AG04449 (cell line): Measurements from ENCODE around the gene TCHHL1.

Experiments
- CTCF ChIA-PET: fragments of 350-600 bp; formaldehyde crosslinking; extraction: SDS; loops from one replicate; lab custom pipeline; 2021; ENCODE audit warnings: antibody characterized with exemption; lab: Yijun Ruan, JAX
- POLR2A ChIA-PET: fragments of 400-600, 350-600 bp; formaldehyde crosslinking; extraction: SDS; loops from one replicate; lab custom pipeline; 2020; ENCODE audit warnings: antibody characterized with exemption, inconsistent platforms; lab: Yijun Ruan, JAX
- DNase-seq: peaks from one replicate; pipeline ENCODE4 v3.0.0-alpha.2; 2010; ENCODE audit warnings: low read depth, low spot score
- H3K4me3 ChIP-seq: 2 replicates; pipeline ENCODE4 v1.5.1; 2011; ENCODE audit warnings: low read depth, mild to moderate bottlenecking, control low read depth, low read length
- TF ChIP-seq, protein P1 (sequence below): IDR thresholded peaks from one replicate; pipeline ENCODE4 v1.5.1; 2011; ENCODE audit warnings: mild to moderate bottlenecking, moderate library complexity, low read length, control low read depth, inconsistent platforms; ENCODE audit not compliant: insufficient read depth; ENCODE audit errors: missing control alignments

The TCHHL1 gene

DNA sequence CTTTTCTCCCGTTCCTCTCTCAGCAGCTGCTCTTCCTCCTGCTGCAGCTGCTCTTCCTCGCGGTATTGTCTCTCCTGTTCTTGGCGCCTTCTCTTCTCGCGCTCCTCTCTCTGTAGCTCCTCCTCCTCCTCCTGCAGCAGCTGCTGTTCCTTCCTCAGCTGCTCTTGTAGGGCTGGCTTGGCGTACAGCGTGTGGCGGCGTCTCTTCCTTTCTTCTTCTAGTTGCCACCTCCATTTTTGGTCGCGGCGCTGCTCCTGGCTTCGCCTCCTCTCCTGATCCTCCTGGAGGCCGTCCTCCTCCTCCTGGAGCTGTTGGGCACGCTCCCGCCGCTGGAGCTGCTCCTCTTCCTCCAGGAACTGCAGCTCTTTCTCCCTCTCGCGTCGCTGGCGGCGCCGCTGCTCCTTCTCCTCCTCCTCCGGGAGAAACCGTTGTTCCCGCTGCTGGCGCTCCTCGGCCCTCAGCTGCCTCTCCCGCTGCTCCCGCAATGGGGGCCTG, 21.5 kb upstream of the TCHHL1 start:
- TF ChIP-seq, protein P1, sequence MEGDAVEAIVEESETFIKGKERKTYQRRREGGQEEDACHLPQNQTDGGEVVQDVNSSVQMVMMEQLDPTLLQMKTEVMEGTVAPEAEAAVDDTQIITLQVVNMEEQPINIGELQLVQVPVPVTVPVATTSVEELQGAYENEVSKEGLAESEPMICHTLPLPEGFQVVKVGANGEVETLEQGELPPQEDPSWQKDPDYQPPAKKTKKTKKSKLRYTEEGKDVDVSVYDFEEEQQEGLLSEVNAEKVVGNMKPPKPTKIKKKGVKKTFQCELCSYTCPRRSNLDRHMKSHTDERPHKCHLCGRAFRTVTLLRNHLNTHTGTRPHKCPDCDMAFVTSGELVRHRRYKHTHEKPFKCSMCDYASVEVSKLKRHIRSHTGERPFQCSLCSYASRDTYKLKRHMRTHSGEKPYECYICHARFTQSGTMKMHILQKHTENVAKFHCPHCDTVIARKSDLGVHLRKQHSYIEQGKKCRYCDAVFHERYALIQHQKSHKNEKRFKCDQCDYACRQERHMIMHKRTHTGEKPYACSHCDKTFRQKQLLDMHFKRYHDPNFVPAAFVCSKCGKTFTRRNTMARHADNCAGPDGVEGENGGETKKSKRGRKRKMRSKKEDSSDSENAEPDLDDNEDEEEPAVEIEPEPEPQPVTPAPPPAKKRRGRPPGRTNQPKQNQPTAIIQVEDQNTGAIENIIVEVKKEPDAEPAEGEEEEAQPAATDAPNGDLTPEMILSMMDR = no peak
- CTCF ChIA-PET = interaction anchor here (1.1 to 4.1 kb wide), 10 partner anchors 28 to 348 kb away, joined by 3 to 18 read pairs (median 3); no protein-coding TSS in a partner anchor
- peak overlapping the region; percentile 52 for H3K4me3 ChIP-seq
- POLR2A ChIA-PET = interaction anchor here (0.7 to 1.2 kb wide), 2 partner anchors 8 to 74 kb away, joined by 3 to 4 read pairs; partner anchors contain the start of gene S100A11
- no peak for DNase-seq

DNA sequence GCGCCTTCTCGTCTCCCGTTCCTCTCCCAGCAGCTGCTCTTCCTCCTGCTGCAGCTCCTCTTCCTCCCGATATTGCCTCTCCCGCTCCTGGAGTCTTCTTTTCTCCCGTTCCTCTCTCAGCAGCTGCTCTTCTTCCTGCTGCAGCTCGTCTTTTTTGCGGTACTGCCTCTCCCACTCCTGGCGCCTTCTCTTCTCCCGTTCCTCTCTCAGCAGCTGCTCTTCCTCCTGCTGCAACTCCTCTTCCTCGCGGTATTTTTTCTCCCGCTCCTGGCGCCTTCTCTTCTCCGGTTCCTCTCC, 21.1 kb upstream of the TCHHL1 start:
- ChIA-PET CTCF (interaction anchor here (1.1 to 4.1 kb wide), 9 partner anchors 28 to 349 kb away, joined by 3 to 18 read pairs (median 3); no protein-coding TSS in a partner anchor), POLR2A (interaction anchor here (1.2 kb wide), 1 partner anchor 73 kb away, joined by 4 read pairs; the partner anchor contains the start of gene S100A11)
- TF ChIP-seq, protein P1 = no peak
- no peak for DNase-seq
- peak overlapping the region; percentile 52 for H3K4me3 ChIP-seq

DNA sequence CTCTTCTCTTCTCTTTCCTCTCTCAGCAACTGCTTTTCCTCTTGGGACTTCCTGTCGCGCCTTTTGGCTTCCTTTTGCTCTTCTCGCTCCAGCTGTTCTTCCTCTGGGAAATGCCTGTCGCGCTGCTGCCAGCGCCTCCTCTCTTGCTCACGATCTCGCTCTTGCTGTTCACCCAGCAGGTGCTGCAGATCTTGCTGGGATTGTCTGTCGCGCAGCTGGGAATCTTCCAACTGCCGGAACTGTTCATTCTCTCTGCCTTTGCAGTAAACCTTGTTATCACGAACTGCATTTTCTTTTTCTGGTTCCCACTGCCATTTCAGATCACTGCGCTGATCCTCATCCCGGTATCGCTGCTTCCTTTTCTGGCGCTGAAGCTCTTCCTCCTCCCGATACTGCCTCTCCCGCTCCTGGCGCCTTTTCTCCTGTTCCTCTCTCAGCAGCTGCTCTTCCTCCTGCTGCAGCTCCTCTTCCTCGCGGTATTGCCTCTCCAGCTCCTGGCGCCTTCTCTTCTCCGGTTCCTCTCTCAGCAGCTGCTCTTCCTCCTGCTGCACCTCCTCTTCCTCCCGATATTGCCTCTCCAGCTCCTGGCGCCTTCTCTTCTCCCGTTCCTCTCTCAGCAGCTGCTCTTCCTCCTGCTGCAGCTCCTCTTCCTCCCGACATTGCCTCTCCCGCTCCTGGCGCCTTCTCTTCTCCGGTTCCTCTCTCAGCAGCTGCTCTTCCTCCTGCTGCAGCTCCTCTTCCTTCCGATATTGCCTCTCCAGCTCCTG, 20.6 kb upstream of the TCHHL1 start:
- TF ChIP-seq, protein P1 = no peak
- ChIA-PET CTCF (interaction anchor here (1.1 to 4.1 kb wide), 9 partner anchors 29 to 349 kb away, joined by 3 to 18 read pairs (median 3); no protein-coding TSS in a partner anchor), POLR2A (interaction anchor here (1.2 kb wide), 1 partner anchor 73 kb away, joined by 4 read pairs; the partner anchor contains the start of gene S100A11)
- DNase-seq = no peak
- peak overlapping the region; percentile 52 for H3K4me3 ChIP-seq

DNA sequence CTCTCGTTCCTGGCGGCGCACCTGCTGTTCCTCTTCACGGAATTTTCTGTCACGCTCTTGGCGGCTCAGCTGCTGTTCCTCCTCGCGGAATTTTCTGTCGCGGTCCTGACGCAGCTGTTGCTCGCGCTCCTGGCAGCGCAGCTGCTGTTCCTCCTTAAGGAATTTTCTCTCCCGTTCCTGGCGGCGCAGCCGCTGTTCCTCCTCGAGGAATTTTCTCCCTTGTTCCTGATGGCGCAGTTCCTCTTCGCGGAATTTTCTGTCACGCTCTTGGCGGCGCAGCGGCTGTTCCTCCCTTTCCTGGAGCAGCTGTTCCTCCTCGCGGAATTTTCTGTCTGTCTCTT, 20.0 kb upstream of the TCHHL1 start:
- no peak for DNase-seq
- ChIA-PET POLR2A (no interaction called here), CTCF (interaction anchor here (1.3 to 2.1 kb wide), 2 partner anchors 74 to 77 kb away, joined by 3 to 7 read pairs; no protein-coding TSS in a partner anchor)
- H3K4me3 ChIP-seq = peak overlapping the region; percentile 52; the same call in 1 of the 2 replicates
- TF ChIP-seq, protein P1 = no peak

DNA sequence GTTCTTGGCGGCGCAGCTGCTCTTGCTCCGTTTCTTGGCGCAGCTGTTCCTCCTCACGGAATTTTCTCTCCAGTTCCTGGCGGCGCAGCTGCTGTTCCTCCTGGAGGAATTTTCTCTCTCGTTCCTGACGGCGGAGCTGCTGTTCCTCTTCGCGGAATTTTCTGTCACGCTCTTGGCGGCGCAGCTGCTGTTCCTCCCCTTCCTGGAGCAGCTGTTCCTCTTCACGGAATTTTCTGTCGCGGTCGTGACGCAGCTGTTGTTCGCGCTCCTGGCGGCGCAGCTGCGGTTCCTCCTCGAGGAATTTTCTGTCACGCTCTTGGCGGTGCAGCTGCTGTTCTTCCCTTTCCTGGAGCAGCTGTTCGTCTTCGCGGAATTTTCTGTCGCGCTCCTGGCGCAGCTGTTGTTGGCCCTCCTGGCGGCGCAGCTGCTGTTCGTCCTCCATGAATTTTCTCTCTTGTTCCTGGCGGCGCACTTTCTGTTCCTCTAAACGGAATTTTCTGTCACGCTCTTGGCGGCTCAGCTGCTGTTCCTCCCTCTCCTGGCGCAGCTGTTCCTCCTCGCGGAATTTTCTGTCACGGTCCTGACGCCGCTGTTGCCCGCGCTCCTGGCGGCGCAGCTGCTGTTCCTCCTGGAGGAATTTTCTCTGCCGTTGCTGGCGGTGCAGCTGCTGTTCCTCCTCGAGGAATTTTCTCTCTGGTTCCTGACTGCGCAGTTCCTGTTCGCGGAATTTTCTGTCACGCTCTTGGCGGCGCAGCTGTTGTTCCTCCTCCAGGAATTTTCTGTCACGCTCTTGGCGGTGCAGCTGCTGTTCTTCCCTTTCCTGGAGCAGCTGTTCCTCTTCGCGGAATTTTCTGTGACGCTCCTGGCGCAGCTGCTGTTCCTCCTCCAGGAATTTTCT, 19.4 kb upstream of the TCHHL1 start:
- POLR2A ChIA-PET = no interaction called here
- CTCF ChIA-PET = interaction anchor here (0.7 to 1.5 kb wide), 2 partner anchors 16 to 55 kb away, joined by 3 to 6 read pairs; no protein-coding TSS in a partner anchor

More for the DNA sequence above, 19.4 kb upstream of the TCHHL1 start:
- TF ChIP-seq, protein P1 = no peak
- DNase-seq = no peak
- peak overlapping the region; percentile 38 for H3K4me3 ChIP-seq
